GM23338 (cell line): ENCODE data around the gene COLQ. TPM values are rescaled to one million over a fixed set of nuclear protein-coding genes. Genes with fewer than 3 reads are reported as not detected.

Source experiments
- ATAC-seq: fragments of 200-7000 bp; cut with Tn5 transposase; 3 replicates; pipeline ENCODE4 v1.9.1; 2020
- DNase-seq: peaks from one replicate; pipeline ENCODE4 v3.0.0-alpha.2; 2015; ENCODE audit warnings: low spot score
- H2AFZ ChIP-seq: fragments of 200-600 bp; sonication (generic); 2 replicates; pipeline ENCODE4 v1.8.0; 2016; ENCODE audit warnings: antibody characterized with exemption, mild to moderate bottlenecking, moderate library complexity
- H3F3A ChIP-seq: fragments of 200-600 bp; sonication (generic); replicated peaks from 2 replicates; pipeline ENCODE4 v1.8.0; 2017; ENCODE audit warnings: antibody characterized with exemption, mixed run types, low read depth
- H3K27ac ChIP-seq: fragments of 200-600 bp; sonication (generic); 2 replicates; pipeline ENCODE4 v1.6.1; 2016; ENCODE audit warnings: low read depth
- H3K27me3 ChIP-seq: fragments of 200-600 bp; sonication (generic); 2 replicates; pipeline ENCODE4 v1.8.0; 2016; ENCODE audit warnings: mild to moderate bottlenecking, mixed run types, moderate library complexity; ENCODE audit not compliant: insufficient read depth
- H3K36me3 ChIP-seq: fragments of 200-600 bp; sonication (generic); 2 replicates; pipeline ENCODE4 v1.8.0; 2016; ENCODE audit warnings: mild to moderate bottlenecking; ENCODE audit not compliant: insufficient read depth
- H3K4me1 ChIP-seq: fragments of 200-600 bp; sonication (generic); 2 replicates; pipeline ENCODE4 v1.8.0; 2016; ENCODE audit warnings: mild to moderate bottlenecking, moderate library complexity; ENCODE audit not compliant: insufficient read depth
- H3K4me2 ChIP-seq: fragments of 200-600 bp; sonication (generic); 2 replicates; pipeline ENCODE4 v1.7.1; 2017; ENCODE audit warnings: mixed run types
- H3K4me3 ChIP-seq: fragments of 200-600 bp; sonication (generic); 2 replicates; pipeline ENCODE4 v1.6.1; 2016; ENCODE audit warnings: mixed run types
- H3K79me2 ChIP-seq: fragments of 200-600 bp; sonication (generic); replicated peaks from 2 replicates; pipeline ENCODE4 v1.8.0; 2017; ENCODE audit warnings: mild to moderate bottlenecking; ENCODE audit not compliant: insufficient read depth
- H3K9me2 ChIP-seq: fragments of 200-600 bp; sonication (generic); 2 replicates; pipeline ENCODE4 v1.8.0; 2017; ENCODE audit not compliant: insufficient read depth
- H4K20me1 ChIP-seq: fragments of 200-600 bp; sonication (generic); replicated peaks from 2 replicates; pipeline ENCODE4 v1.8.0; 2017; ENCODE audit warnings: mild to moderate bottlenecking; ENCODE audit not compliant: insufficient read depth
- H3K27ac Mint-ChIP-seq: 2 replicates; pipeline ENCODE4 v1.8.0; 2020; ENCODE audit warnings: inconsistent platforms, mild to moderate bottlenecking, moderate library complexity, mixed read lengths
- H3K27me3 Mint-ChIP-seq: 3 replicates; pipeline ENCODE4 v1.8.0; 2022; ENCODE audit warnings: low read depth, mild to moderate bottlenecking, moderate library complexity, mixed read lengths, inconsistent platforms; ENCODE audit not compliant: insufficient read depth, poor library complexity
- H3K36me3 Mint-ChIP-seq: 3 replicates; pipeline ENCODE4 v1.8.0; 2021; ENCODE audit warnings: low read depth, mild to moderate bottlenecking, inconsistent platforms, moderate library complexity, mixed read lengths
- H3K4me1 Mint-ChIP-seq: 3 replicates; pipeline ENCODE4 v1.8.0; 2020; ENCODE audit warnings: mild to moderate bottlenecking, inconsistent platforms, mixed read lengths
- H3K4me3 Mint-ChIP-seq: 3 replicates; pipeline ENCODE4 v1.8.0; 2021; ENCODE audit warnings: moderate library complexity, mild to moderate bottlenecking, inconsistent platforms, mixed read lengths
- H3K9me3 Mint-ChIP-seq: 3 replicates; pipeline ENCODE4 v1.8.0; 2020; ENCODE audit warnings: moderate library complexity, mild to moderate bottlenecking, inconsistent platforms, mixed read lengths
- CREB1 ChIP-seq: fragments of 250-450 bp; sonication (Bioruptor Pico); IDR thresholded peaks from 2 replicates; pipeline ENCODE4 v1.5.0; 2020; ENCODE audit warnings: low read depth, mild to moderate bottlenecking, moderate library complexity
- EZH2 ChIP-seq: fragments of 200-600 bp; sonication (generic); IDR thresholded peaks from one replicate; pipeline ENCODE4 v1.8.0; 2017; ENCODE audit warnings: antibody characterized with exemption, mild to moderate bottlenecking, low read depth; ENCODE audit not compliant: unreplicated experiment
- JUNB ChIP-seq: IDR thresholded peaks from one replicate; pipeline ENCODE4 v1.6.1; 2016; ENCODE audit warnings: antibody characterized with exemption; ENCODE audit not compliant: unreplicated experiment
- NANOG ChIP-seq: IDR thresholded peaks from 2 replicates; pipeline ENCODE4 v1.6.1; 2016; ENCODE audit warnings: antibody characterized with exemption, borderline replicate concordance
- POLR2AphosphoS5 ChIP-seq: IDR thresholded peaks from 2 replicates; pipeline ENCODE4 v1.6.1; 2016; ENCODE audit warnings: antibody characterized with exemption, low read depth
- ZNF114 ChIP-seq: fragments of 250-450 bp; sonication (Bioruptor Pico); IDR thresholded peaks from 2 replicates; pipeline ENCODE4 v1.5.0; 2020; ENCODE audit warnings: mild to moderate bottlenecking, moderate library complexity
- ZNF331 ChIP-seq: fragments of 250-450 bp; sonication (Bioruptor Pico); IDR thresholded peaks from 2 replicates; pipeline ENCODE4 v1.5.0; 2020; ENCODE audit warnings: low read depth, mild to moderate bottlenecking, moderate library complexity
- polyA plus RNA-seq: library from polyadenylated mRNA; unstranded; fragments of >200 nt; fragmentation: Nextera tagmentation; extraction: Ambion mirVana; gene quantifications from 2 replicates; pipeline ENCODE4 v1.2.1, GENCODE V29; 2016
- total RNA-seq: library from RNA; depleted of rRNA; stranded (reverse); fragments of >200 nt; shearing (Covaris generic); gene quantifications from 2 replicates; pipeline ENCODE4 v1.2.3, GENCODE V29; 2014
- TF ChIP-seq, protein P1 (sequence below): fragments of 250-450 bp; sonication (Bioruptor Pico); IDR thresholded peaks from 2 replicates; pipeline ENCODE4 v1.5.0; 2020; ENCODE audit warnings: mild to moderate bottlenecking, moderate library complexity

Gene COLQ
- total and polyA plus RNA-seq, 2 experiments from 2014 or later = 0.78 to 2.0 TPM

DNA sequence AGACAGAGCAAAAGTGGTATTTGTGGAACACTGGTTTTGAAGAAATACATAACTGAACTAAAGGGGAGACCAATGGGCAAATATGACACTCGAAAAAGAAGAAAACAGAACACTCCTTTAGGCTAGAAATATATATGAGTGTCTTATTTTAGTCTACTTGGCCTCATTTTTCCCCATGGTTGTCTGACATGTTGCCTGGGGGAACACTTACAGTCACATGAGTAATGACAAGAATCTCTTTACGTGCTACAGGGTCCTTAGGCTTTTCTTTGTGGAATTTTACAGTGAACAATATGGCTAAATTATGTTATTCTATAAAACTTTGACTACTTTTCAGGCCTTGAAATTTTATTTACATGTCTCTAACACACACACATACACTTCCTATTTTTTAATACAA lies 111.7 kb downstream of the COLQ start (continued):
- TF ChIP-seq, protein P1, sequence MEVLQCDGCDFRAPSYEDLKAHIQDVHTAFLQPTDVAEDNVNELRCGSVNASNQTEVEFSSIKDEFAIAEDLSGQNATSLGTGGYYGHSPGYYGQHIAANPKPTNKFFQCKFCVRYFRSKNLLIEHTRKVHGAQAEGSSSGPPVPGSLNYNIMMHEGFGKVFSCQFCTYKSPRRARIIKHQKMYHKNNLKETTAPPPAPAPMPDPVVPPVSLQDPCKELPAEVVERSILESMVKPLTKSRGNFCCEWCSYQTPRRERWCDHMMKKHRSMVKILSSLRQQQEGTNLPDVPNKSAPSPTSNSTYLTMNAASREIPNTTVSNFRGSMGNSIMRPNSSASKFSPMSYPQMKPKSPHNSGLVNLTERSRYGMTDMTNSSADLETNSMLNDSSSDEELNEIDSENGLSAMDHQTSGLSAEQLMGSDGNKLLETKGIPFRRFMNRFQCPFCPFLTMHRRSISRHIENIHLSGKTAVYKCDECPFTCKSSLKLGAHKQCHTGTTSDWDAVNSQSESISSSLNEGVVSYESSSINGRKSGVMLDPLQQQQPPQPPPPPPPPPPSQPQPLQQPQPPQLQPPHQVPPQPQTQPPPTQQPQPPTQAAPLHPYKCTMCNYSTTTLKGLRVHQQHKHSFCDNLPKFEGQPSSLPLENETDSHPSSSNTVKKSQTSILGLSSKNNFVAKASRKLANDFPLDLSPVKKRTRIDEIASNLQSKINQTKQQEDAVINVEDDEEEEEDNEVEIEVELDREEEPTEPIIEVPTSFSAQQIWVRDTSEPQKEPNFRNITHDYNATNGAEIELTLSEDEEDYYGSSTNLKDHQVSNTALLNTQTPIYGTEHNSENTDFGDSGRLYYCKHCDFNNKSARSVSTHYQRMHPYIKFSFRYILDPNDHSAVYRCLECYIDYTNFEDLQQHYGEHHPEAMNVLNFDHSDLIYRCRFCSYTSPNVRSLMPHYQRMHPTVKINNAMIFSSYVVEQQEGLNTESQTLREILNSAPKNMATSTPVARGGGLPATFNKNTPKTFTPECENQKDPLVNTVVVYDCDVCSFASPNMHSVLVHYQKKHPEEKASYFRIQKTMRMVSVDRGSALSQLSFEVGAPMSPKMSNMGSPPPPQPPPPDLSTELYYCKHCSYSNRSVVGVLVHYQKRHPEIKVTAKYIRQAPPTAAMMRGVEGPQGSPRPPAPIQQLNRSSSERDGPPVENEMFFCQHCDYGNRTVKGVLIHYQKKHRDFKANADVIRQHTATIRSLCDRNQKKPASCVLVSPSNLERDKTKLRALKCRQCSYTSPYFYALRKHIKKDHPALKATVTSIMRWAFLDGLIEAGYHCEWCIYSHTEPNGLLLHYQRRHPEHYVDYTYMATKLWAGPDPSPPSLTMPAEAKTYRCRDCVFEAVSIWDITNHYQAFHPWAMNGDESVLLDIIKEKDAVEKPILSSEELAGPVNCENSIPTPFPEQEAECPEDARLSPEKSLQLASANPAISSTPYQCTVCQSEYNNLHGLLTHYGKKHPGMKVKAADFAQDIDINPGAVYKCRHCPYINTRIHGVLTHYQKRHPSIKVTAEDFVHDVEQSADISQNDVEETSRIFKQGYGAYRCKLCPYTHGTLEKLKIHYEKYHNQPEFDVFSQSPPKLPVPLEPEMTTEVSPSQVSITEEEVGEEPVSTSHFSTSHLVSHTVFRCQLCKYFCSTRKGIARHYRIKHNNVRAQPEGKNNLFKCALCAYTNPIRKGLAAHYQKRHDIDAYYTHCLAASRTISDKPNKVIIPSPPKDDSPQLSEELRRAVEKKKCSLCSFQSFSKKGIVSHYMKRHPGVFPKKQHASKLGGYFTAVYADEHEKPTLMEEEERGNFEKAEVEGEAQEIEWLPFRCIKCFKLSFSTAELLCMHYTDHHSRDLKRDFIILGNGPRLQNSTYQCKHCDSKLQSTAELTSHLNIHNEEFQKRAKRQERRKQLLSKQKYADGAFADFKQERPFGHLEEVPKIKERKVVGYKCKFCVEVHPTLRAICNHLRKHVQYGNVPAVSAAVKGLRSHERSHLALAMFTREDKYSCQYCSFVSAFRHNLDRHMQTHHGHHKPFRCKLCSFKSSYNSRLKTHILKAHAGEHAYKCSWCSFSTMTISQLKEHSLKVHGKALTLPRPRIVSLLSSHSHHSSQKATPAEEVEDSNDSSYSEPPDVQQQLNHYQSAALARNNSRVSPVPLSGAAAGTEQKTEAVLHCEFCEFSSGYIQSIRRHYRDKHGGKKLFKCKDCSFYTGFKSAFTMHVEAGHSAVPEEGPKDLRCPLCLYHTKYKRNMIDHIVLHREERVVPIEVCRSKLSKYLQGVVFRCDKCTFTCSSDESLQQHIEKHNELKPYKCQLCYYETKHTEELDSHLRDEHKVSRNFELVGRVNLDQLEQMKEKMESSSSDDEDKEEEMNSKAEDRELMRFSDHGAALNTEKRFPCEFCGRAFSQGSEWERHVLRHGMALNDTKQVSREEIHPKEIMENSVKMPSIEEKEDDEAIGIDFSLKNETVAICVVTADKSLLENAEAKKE (CRISPR knock-in tag) = no peak

DNA sequence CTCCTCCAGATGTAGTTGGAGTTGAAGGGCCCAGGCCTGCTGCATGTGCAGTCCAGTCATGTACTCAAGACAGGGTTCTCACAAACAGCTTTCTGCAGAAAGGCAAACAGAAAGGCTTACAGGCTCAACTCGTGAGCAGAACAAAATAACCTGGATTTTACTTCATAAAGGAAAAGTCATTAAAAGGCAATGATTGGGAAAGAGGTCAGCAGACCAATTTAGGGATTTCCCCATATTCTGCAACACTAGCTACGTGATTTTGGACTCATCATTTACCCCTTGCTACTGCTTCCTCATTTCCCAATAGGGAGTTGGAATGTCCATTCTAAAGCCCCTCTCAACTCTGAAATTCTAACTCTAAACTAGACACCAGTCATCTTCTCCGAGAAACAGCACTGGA lies 112.3 kb downstream of the COLQ start:
- no peaks in the 10 kb centered on the region for H3K4me1 ChIP-seq
- no peaks in the 10 kb centered on the region for H3K27me3 Mint-ChIP-seq
- TF ChIP-seq NANOG (no peak), CREB1 (CRISPR knock-in tag) (no peak), ZNF114 (CRISPR knock-in tag) (no peak), POLR2AphosphoS5 (no peak), JUNB (no peak), EZH2 (no peak), ZNF331 (CRISPR knock-in tag) (no peak)
- TF ChIP-seq, protein P1 (CRISPR knock-in tag) = no peak

More for the DNA sequence above, 112.3 kb downstream of the COLQ start:
- DNase-seq = no peak
- peaks cover 28% of the 10 kb centered on the region for H3K36me3 Mint-ChIP-seq
- no peak overlapping the region for H3K4me3 ChIP-seq
- no peak overlapping the region for H3K27ac ChIP-seq
- H3K4me1 Mint-ChIP-seq = no peaks in the 10 kb centered on the region
- H3K4me2 ChIP-seq = no peak overlapping the region
- no peaks in the 10 kb centered on the region for H3K79me2 ChIP-seq
- H3F3A ChIP-seq = no peaks in the 10 kb centered on the region
- no peaks in the 10 kb centered on the region for H3K27me3 ChIP-seq
- no peak overlapping the region for H3K4me3 Mint-ChIP-seq
- no peak overlapping the region for H2AFZ ChIP-seq
- no peaks in the 10 kb centered on the region for H4K20me1 ChIP-seq
- no peaks in the 10 kb centered on the region for H3K9me2 ChIP-seq
- no peak overlapping the region for H3K27ac Mint-ChIP-seq
- no peak for ATAC-seq
- peaks cover 11% of the 10 kb centered on the region for H3K36me3 ChIP-seq
- H3K9me3 Mint-ChIP-seq = no peaks in the 10 kb centered on the region
